Smooth muscle cell (in vitro differentiated cells): Measurements from ENCODE around the gene PHACTR1. TPM values are rescaled to one million over a fixed set of nuclear protein-coding genes. Genes with fewer than 3 reads are reported as not detected.

ENCODE experiments used
- DNase-seq: peaks from one replicate; lab custom pipeline; 2025; ENCODE audit not compliant: unreplicated experiment; lab: John Stamatoyannopoulos, UW
- H2AFZ ChIP-seq: fragments of 200-600 bp; sonication (generic); 2 replicates; pipeline ENCODE4 v1.6.0; 2016; ENCODE audit warnings: antibody characterized with exemption, low read depth, mild to moderate bottlenecking
- H3F3A ChIP-seq: fragments of 200-600 bp; sonication (generic); 2 replicates; pipeline ENCODE4 v1.6.0; 2017; ENCODE audit warnings: antibody characterized with exemption, low read depth
- H3K27ac ChIP-seq: fragments of 200-600 bp; sonication (generic); 2 replicates; pipeline ENCODE4 v1.5.1; 2016; ENCODE audit warnings: low read depth, mild to moderate bottlenecking
- H3K27me3 ChIP-seq: fragments of 200-600 bp; sonication (generic); 2 replicates; pipeline ENCODE4 v1.6.1; 2016; ENCODE audit warnings: low read depth, mild to moderate bottlenecking
- H3K36me3 ChIP-seq: fragments of 200-600 bp; sonication (generic); 2 replicates; pipeline ENCODE4 v1.5.1; 2016; ENCODE audit warnings: low read depth
- H3K4me1 ChIP-seq: fragments of 200-600 bp; sonication (generic); 2 replicates; pipeline ENCODE4 v1.5.1; 2016; ENCODE audit warnings: low read depth
- H3K4me2 ChIP-seq: fragments of 200-600 bp; sonication (generic); 2 replicates; pipeline ENCODE4 v1.6.0; 2016; ENCODE audit warnings: mild to moderate bottlenecking
- H3K4me3 ChIP-seq: fragments of 200-600 bp; sonication (generic); 2 replicates; pipeline ENCODE4 v1.5.1; 2016; ENCODE audit warnings: mild to moderate bottlenecking
- H3K79me2 ChIP-seq: fragments of 200-600 bp; sonication (generic); 2 replicates; pipeline ENCODE4 v1.6.0; 2016; ENCODE audit warnings: low read depth, mild to moderate bottlenecking
- H3K9ac ChIP-seq: fragments of 200-600 bp; sonication (generic); 2 replicates; pipeline ENCODE4 v1.6.0; 2016; ENCODE audit warnings: low read depth
- H3K9me3 ChIP-seq: fragments of 200-600 bp; sonication (generic); replicated peaks from 2 replicates; pipeline ENCODE4 v1.5.1; 2016; ENCODE audit warnings: low read depth
- H4K20me1 ChIP-seq: fragments of 200-600 bp; sonication (generic); 2 replicates; pipeline ENCODE4 v1.6.0; 2016; ENCODE audit warnings: low read depth
- CTCF ChIP-seq: fragments of 200-600 bp; sonication (generic); IDR thresholded peaks from 2 replicates; pipeline ENCODE4 v1.5.1; 2017; ENCODE audit warnings: borderline replicate concordance, mild to moderate bottlenecking, antibody characterized with exemption; ENCODE audit not compliant: insufficient read depth, poor library complexity, severe bottlenecking
- WGBS: methylation state at CpG from one replicate; pipeline ENCODE4 v1.1.7; 2016; ENCODE audit warnings: low lambda C conversion rate; 5-methylcytosine and 5-hydroxymethylcytosine counted together
- polyA plus RNA-seq: library from polyadenylated mRNA; unstranded; fragments of >200 nt; fragmentation: Nextera tagmentation; extraction: Ambion mirVana; gene quantifications from 2 replicates; pipeline ENCODE4 v1.2.1, GENCODE V29; 2016
- total RNA-seq: library from RNA; depleted of rRNA; stranded (reverse); fragments of >200 nt; gene quantifications from 2 replicates; pipeline ENCODE4 v1.2.3, GENCODE V29; 2014

PHACTR1 gene
- total and polyA plus RNA-seq, 2 experiments from 2014 or later = 0.09 to 0.67 TPM

DNA sequence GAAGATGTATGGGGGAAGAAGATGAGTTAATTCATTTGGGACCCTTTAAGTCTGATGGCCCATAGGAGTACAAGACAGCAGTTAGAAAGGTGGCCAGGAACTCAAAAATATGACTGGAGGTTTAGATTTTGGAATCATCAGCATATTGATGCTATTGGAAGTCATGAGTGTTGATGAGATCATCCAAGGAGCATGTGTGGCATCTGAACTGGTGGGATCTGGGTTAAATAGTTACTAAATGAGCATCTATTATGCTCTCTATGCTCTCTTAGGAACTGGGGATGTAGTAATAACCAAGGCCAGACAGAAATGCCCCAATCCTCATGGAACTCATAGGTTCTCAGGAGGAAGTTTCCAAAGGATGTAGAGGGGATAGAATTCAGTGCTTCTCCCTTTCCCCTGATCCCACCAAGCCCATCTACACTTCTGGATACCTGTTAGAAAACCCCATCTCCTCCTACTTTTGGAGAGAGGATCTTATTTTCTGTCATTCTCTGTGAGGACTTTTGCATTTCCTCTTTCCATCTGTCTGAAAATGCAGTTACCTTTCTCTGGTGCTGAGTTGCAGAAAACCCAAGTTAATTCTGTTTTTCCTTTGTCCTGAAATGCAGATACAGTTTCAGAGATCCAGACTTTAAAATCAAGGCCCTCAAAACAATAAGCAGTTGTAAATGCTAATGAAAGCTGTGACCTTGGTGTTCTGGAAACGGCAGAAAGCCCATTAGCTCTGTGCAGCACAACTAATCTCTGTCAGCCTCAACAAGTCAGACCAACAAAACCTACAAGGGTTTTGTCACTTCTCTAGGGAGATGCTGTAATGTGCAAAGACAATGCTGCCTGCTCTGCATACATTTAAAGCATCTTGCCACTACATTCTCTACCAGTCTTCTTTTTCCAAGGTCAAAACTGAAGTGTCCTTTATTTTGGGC lies 546.0 kb downstream of the PHACTR1 start:
- Histone ChIP-seq H3K9ac (no peak overlapping the region), H3K9me3 (no peaks in the 10 kb centered on the region), H3K4me2 (no peak overlapping the region), H3K4me3 (no peak overlapping the region), H3K27me3 (no peaks in the 10 kb centered on the region), H3K36me3 (no peaks in the 10 kb centered on the region), H3F3A (no peaks in the 10 kb centered on the region), H2AFZ (no peak overlapping the region), H3K79me2 (no peaks in the 10 kb centered on the region), H4K20me1 (no peaks in the 10 kb centered on the region), H3K4me1 (no peaks in the 10 kb centered on the region), H3K27ac (no peak overlapping the region)
- no peak for DNase-seq
- 35% methylated on average over 1 of the region's 1 CpG for WGBS
- TF ChIP-seq CTCF = no peak

GRCh38 chr6:13263669-13264068 lies 547.1 kb downstream of the PHACTR1 start:
- no peaks in the 10 kb centered on the region for H3K27me3 ChIP-seq
- no peaks in the 10 kb centered on the region for H3K4me1 ChIP-seq
- H3K4me2 ChIP-seq = no peak overlapping the region
- H4K20me1 ChIP-seq = no peaks in the 10 kb centered on the region
- no peak overlapping the region for H3K27ac ChIP-seq
- H3F3A ChIP-seq = no peaks in the 10 kb centered on the region
- no peaks in the 10 kb centered on the region for H3K79me2 ChIP-seq
- H3K9ac ChIP-seq = no peak overlapping the region
- 81% methylated on average over 6 of the region's 6 CpGs for WGBS
- no peaks in the 10 kb centered on the region for H3K9me3 ChIP-seq
- H2AFZ ChIP-seq = no peak overlapping the region
- TF ChIP-seq CTCF = no peak
- no peak for DNase-seq
- H3K36me3 ChIP-seq = no peaks in the 10 kb centered on the region
- H3K4me3 ChIP-seq = no peak overlapping the region

GRCh38 chr6:13267142-13267651 lies 550.6 kb downstream of the PHACTR1 start:
- no peak overlapping the region for H3K4me3 ChIP-seq
- H3K27ac ChIP-seq = no peak overlapping the region
- no peak overlapping the region for H2AFZ ChIP-seq
- H3K36me3 ChIP-seq = no peaks in the 10 kb centered on the region
- H3K4me2 ChIP-seq = no peak overlapping the region
- no peak for DNase-seq
- H3K27me3 ChIP-seq = no peaks in the 10 kb centered on the region
- H3F3A ChIP-seq = no peaks in the 10 kb centered on the region
- H3K4me1 ChIP-seq = no peaks in the 10 kb centered on the region
- no peaks in the 10 kb centered on the region for H3K79me2 ChIP-seq
- WGBS = 85% methylated on average over 2 of the region's 2 CpGs
- no peaks in the 10 kb centered on the region for H3K9me3 ChIP-seq
- no peak for TF ChIP-seq CTCF
- no peaks in the 10 kb centered on the region for H4K20me1 ChIP-seq
- H3K9ac ChIP-seq = no peak overlapping the region
